H1 (cell line): ENCODE measurements around the gene SH3RF2. TPM values are rescaled to one million over a fixed set of nuclear protein-coding genes. Genes with fewer than 3 reads are reported as not detected.

Experiments
- CTCF ChIA-PET: fragments of 300-600 bp; sonication (Branson Sonifier 250); formaldehyde crosslinking; loops from one replicate; lab custom pipeline; 2021; ENCODE audit not compliant: partially characterized antibody; lab: Charles Lee
- POLR2A ChIA-PET: fragments of 300-600 bp; sonication (Branson Sonifier 250); formaldehyde crosslinking; loops from one replicate; lab custom pipeline; 2021; ENCODE audit warnings: inconsistent platforms; ENCODE audit not compliant: partially characterized antibody; lab: Charles Lee
- DNase-seq, 2 experiments: peaks; one replicate each; pipeline versions ENCODE4 v3.0.0 to v3.0.0-alpha.2; 2010 to 2022; ENCODE audit warnings: low spot score in 2 of 2, low read depth in 1 of 2, mixed read lengths in 1 of 2
- FAIRE-seq: peaks from 2 replicates; lab custom pipeline; 2011; peaks lifted over from hg19 to GRCh38; lab: Jason Lieb, UNC
- H2AFZ ChIP-seq: 2 replicates; pipeline ENCODE4 v1.8.1; 2012; ENCODE audit warnings: low read length, inconsistent platforms
- H2AK5ac ChIP-seq: 2 replicates; pipeline ENCODE4 v1.6.1; 2013; ENCODE audit warnings: low read depth, low read length
- H2BK120ac ChIP-seq: replicated peaks from 2 replicates; pipeline ENCODE3; 2013; ENCODE audit warnings: low read depth, low read length, inconsistent platforms
- H2BK12ac ChIP-seq: 2 replicates; pipeline ENCODE4 v1.6.1; 2013; ENCODE audit warnings: low read depth, low read length
- H2BK15ac ChIP-seq: 2 replicates; pipeline ENCODE4 v1.6.1; 2013; ENCODE audit warnings: low read length
- H2BK20ac ChIP-seq: 2 replicates; pipeline ENCODE4 v1.6.1; 2013; ENCODE audit warnings: low read length
- H2BK5ac ChIP-seq: 2 replicates; pipeline ENCODE4 v1.6.1; 2013; ENCODE audit warnings: low read depth, low read length
- H3K14ac ChIP-seq: 2 replicates; pipeline ENCODE4 v1.6.1; 2013; ENCODE audit warnings: inconsistent platforms; ENCODE audit not compliant: insufficient read length
- H3K18ac ChIP-seq: 2 replicates; pipeline ENCODE4 v1.6.1; 2013; ENCODE audit warnings: low read length; ENCODE audit errors: extremely low read depth
- H3K23ac ChIP-seq: 2 replicates; pipeline ENCODE4 v1.6.1; 2013; ENCODE audit warnings: inconsistent platforms; ENCODE audit not compliant: insufficient read length
- H3K23me2 ChIP-seq: 2 replicates; pipeline ENCODE4 v1.6.1; 2013; ENCODE audit warnings: low read depth, low read length
- H3K27ac ChIP-seq: 2 replicates; pipeline ENCODE4 v1.6.1; 2011; ENCODE audit warnings: low read depth, low read length, inconsistent platforms
- H3K27me3 ChIP-seq, 4 experiments: replicated peaks in 1 of 4; 1 replicate in 1 of 4; 2 replicates in 3 of 4; pipeline versions ENCODE4 v1.6.1 to v1.8.1; 2011 to 2013; ENCODE audit warnings: low read length in 3 of 4, mild to moderate bottlenecking in 3 of 4, inconsistent platforms in 2 of 4, mixed read lengths in 2 of 4, moderate library complexity in 1 of 4; ENCODE audit not compliant: control insufficient read depth in 3 of 4, insufficient read depth in 3 of 4; ENCODE audit errors: extremely low read depth in 1 of 4
- H3K36me3 ChIP-seq, 4 experiments: 2 replicates each; pipeline versions ENCODE4 v1.6.1 to v1.8.1; 2011 to 2013; ENCODE audit warnings: mild to moderate bottlenecking in 4 of 4, low read length in 3 of 4, moderate library complexity in 2 of 4, control low read depth in 1 of 4, inconsistent platforms in 1 of 4; ENCODE audit not compliant: insufficient read depth in 4 of 4, control insufficient read depth in 2 of 4
- H3K4ac ChIP-seq: replicated peaks from 2 replicates; pipeline ENCODE3; 2013; ENCODE audit warnings: low read length, low read depth, mixed read lengths, inconsistent platforms; ENCODE audit not compliant: insufficient read length
- H3K4me1 ChIP-seq, 4 experiments: replicated peaks in 1 of 4; 1 replicate in 1 of 4; 2 replicates in 3 of 4; pipeline versions ENCODE4 v1.6.1 to v1.8.1; 2011 to 2013; ENCODE audit warnings: low read length in 3 of 4, inconsistent platforms in 2 of 4, mixed read lengths in 1 of 4; ENCODE audit not compliant: insufficient read depth in 4 of 4, control insufficient read depth in 3 of 4
- H3K4me2 ChIP-seq, 2 experiments: 2 replicates each; pipeline versions ENCODE4 v1.6.1 to v1.8.1; 2011 to 2013; ENCODE audit warnings: low read depth in 2 of 2, low read length in 2 of 2, control low read depth in 1 of 2, inconsistent platforms in 1 of 2, mild to moderate bottlenecking in 1 of 2; ENCODE audit not compliant: insufficient read depth in 1 of 2
- H3K4me3 ChIP-seq, 4 experiments: fragments of 200-600, 300-600 bp in 1 of 4; sonication (generic), shearing (Covaris generic), sonication (Bioruptor Twin) in 1 of 4; 2 replicates each; pipeline versions ENCODE4 v1.5.1 to v1.8.1; 2011 to 2016; ENCODE audit warnings: low read length in 4 of 4, low read depth in 3 of 4, control low read depth in 2 of 4, inconsistent platforms in 2 of 4, mild to moderate bottlenecking in 2 of 4, mixed read lengths in 1 of 4, moderate library complexity in 1 of 4; ENCODE audit not compliant: insufficient read depth in 2 of 4; ENCODE audit errors: extremely low read depth in 1 of 4
- H3K56ac ChIP-seq: replicated peaks from 2 replicates; pipeline ENCODE3; 2013; ENCODE audit warnings: low read depth, mild to moderate bottlenecking, mixed read lengths, low read length, inconsistent platforms; ENCODE audit not compliant: insufficient read length
- H3K79me1 ChIP-seq: 2 replicates; pipeline ENCODE4 v1.6.1; 2013; ENCODE audit warnings: low read depth, low read length, control low read depth
- H3K79me2 ChIP-seq, 2 experiments: 2 replicates each; pipeline versions ENCODE4 v1.6.1 to v1.8.1; 2012 to 2013; ENCODE audit warnings: low read length in 2 of 2, mild to moderate bottlenecking in 2 of 2, inconsistent platforms in 1 of 2; ENCODE audit not compliant: insufficient read depth in 2 of 2, control insufficient read depth in 1 of 2
- H3K9ac ChIP-seq, 4 experiments: replicated peaks in 1 of 4; 1 replicate in 1 of 4; 2 replicates in 3 of 4; pipeline versions ENCODE4 v1.6.1 to v1.8.1; 2011 to 2013; ENCODE audit warnings: low read depth in 3 of 4, low read length in 3 of 4, control low read depth in 2 of 4, mild to moderate bottlenecking in 2 of 4, moderate library complexity in 2 of 4, inconsistent platforms in 1 of 4; ENCODE audit errors: extremely low read depth in 1 of 4
- H3K9me3 ChIP-seq, 2 experiments: 2 replicates each; pipeline versions ENCODE4 v1.6.1 to v1.8.1; 2012 to 2013; ENCODE audit warnings: mild to moderate bottlenecking in 2 of 2, moderate library complexity in 2 of 2, control low read depth in 1 of 2, inconsistent platforms in 1 of 2, low read depth in 1 of 2, low read length in 1 of 2, mixed read lengths in 1 of 2; ENCODE audit not compliant: insufficient read depth in 2 of 2
- H4K20me1 ChIP-seq, 2 experiments: replicated peaks in 1 of 2; 2 replicates each; pipeline versions ENCODE3 to v1.8.1; 2011 to 2013; ENCODE audit warnings: inconsistent platforms in 2 of 2, low read length in 2 of 2, mild to moderate bottlenecking in 1 of 2; ENCODE audit not compliant: insufficient read depth in 2 of 2, control insufficient read depth in 1 of 2
- H4K5ac ChIP-seq: 2 replicates; pipeline ENCODE4 v1.6.1; 2013; ENCODE audit warnings: low read length, low read depth, mixed read lengths, inconsistent platforms; ENCODE audit not compliant: insufficient read length
- H4K8ac ChIP-seq: 2 replicates; pipeline ENCODE4 v1.8.0; 2013; ENCODE audit warnings: mild to moderate bottlenecking, moderate library complexity, low read length, inconsistent platforms; ENCODE audit not compliant: insufficient read depth; ENCODE audit errors: extremely low read depth
- H4K91ac ChIP-seq: replicated peaks from 2 replicates; pipeline ENCODE3; 2013; ENCODE audit warnings: low read length, mixed read lengths, inconsistent platforms; ENCODE audit not compliant: insufficient read length
- BRCA1 ChIP-seq: IDR thresholded peaks from 2 replicates; pipeline ENCODE4 v1.6.1; 2012; ENCODE audit warnings: low read depth, low read length, improper control_type of control experiment
- EGR1 ChIP-seq: IDR thresholded peaks from 2 replicates; pipeline ENCODE4 v1.6.1; 2011; ENCODE audit warnings: low read depth, low read length, borderline replicate concordance
- EZH2 ChIP-seq: fragments of 200-600 bp; sonication (generic); IDR thresholded peaks from 2 replicates; pipeline ENCODE4 v1.7.1; 2012; ENCODE audit warnings: low read depth, mild to moderate bottlenecking, moderate library complexity, low read length, inconsistent platforms; ENCODE audit not compliant: severe bottlenecking
- HDAC6 ChIP-seq: IDR thresholded peaks from one replicate; pipeline ENCODE4 v1.7.1; 2012; ENCODE audit warnings: low read depth, mild to moderate bottlenecking, inconsistent platforms, low read length, moderate library complexity
- JUN ChIP-seq: IDR thresholded peaks from 2 replicates; pipeline ENCODE4 v1.6.1; 2011; ENCODE audit warnings: low read depth, mild to moderate bottlenecking, improper control_type of control experiment, low read length
- JUND ChIP-seq: IDR thresholded peaks from 2 replicates; pipeline ENCODE4 v1.6.1; 2011; ENCODE audit warnings: mild to moderate bottlenecking, improper control_type of control experiment, low read length
- KDM1A ChIP-seq: fragments of 200-600, 300-600 bp; sonication (generic); IDR thresholded peaks from 2 replicates; pipeline ENCODE4 v1.7.1; 2016; ENCODE audit warnings: mild to moderate bottlenecking, low read length, borderline replicate concordance
- SAP30 ChIP-seq: fragments of 300-600 bp; sonication (generic); IDR thresholded peaks from 2 replicates; pipeline ENCODE4 v1.7.1; 2012; ENCODE audit warnings: low read length, moderate library complexity, mild to moderate bottlenecking, inconsistent platforms; ENCODE audit not compliant: insufficient read depth, insufficient replicate concordance
- SIN3A ChIP-seq, 2 experiments: IDR thresholded peaks in 1 of 2; conservative IDR thresholded peaks in 1 of 2; 2 replicates each; pipeline ENCODE4 v1.6.1; 2011 to 2012; ENCODE audit warnings: low read length in 2 of 2, improper control_type of control experiment in 1 of 2, low read depth in 1 of 2, mild to moderate bottlenecking in 1 of 2
- USF2 ChIP-seq: IDR thresholded peaks from 2 replicates; pipeline ENCODE4 v1.6.1; 2011; ENCODE audit warnings: low read length, improper control_type of control experiment
- WGBS, 2 experiments: shearing (Covaris generic) in 1 of 2; methylation state at CpG; one replicate each; pipeline versions ENCODE4 v1.1.6 to v1.1.7; 2013 to 2015; ENCODE audit warnings: low lambda C conversion rate in 2 of 2, mixed read lengths in 2 of 2, inconsistent platforms in 1 of 2, low coverage in 1 of 2, missing lambda C conversion rate in 1 of 2; ENCODE audit not compliant: insufficient replicate concordance in 2 of 2, insufficient coverage in 1 of 2, insufficient read length in 1 of 2; ENCODE audit errors: extremely low coverage in 1 of 2, missing lambda C conversion rate in 1 of 2; 5-methylcytosine and 5-hydroxymethylcytosine counted together
- polyA plus RNA-seq, 7 experiments: library from polyadenylated mRNA; depleted of rRNA in 3 of 7; stranded (reverse) in 5 of 7; unstranded in 2 of 7; fragments of >200 nt in 5 of 7; fragments of 200-250 nt in 2 of 7; gene quantifications; 1 replicate in 5 of 7; 2 replicates in 1 of 7; 4 replicates in 1 of 7; pipeline versions ENCODE4 v1.2.1 to v1.2.3, GENCODE V29; 2011 to 2013; ENCODE audit warnings: missing spikeins in 2 of 7, mixed read lengths in 2 of 7
- total RNA-seq: library from RNA; stranded (reverse); fragmentation: NEBNext Ultra II Directional; extraction: Animal tissue kit (Norgen Biotek cat#: 25700); gene quantifications from 2 replicates; pipeline ENCODE4 v1.2.1, GENCODE V29; 2021

Gene SH3RF2
- total and polyA plus RNA-seq, 2 of the 8 experiments (the other 6 are each of a cell fraction or from before 2014, with no cell fraction given), result 0.80 to 0.95 TPM

GRCh38 chr5:145984072-145984471, 47.7 kb downstream of the SH3RF2 start:
- ChIA-PET POLR2A (interaction anchor here (0.6 kb wide), 1 partner anchor 74 kb away, joined by 3 read pairs; no protein-coding TSS in a partner anchor), CTCF (interaction anchor here (0.6 to 5.9 kb wide), 8 partner anchors 14 to 700 kb away, joined by 3 to 54 read pairs (median 4); no protein-coding TSS in a partner anchor)
- Histone ChIP-seq H3K14ac (no peak overlapping the region), H3K56ac (no peak overlapping the region), H2BK120ac (no peak overlapping the region), H2BK5ac (no peak overlapping the region), H3K23me2 (no peaks in the 10 kb centered on the region), H2AK5ac (no peak overlapping the region), H3K79me1 (no peaks in the 10 kb centered on the region), H4K8ac (no peak overlapping the region), H2AFZ (no peak overlapping the region), H4K5ac (no peak overlapping the region), H3K18ac (no peak overlapping the region), H3K79me2 (no peaks in the 10 kb centered on the region), H4K20me1 (no peaks in the 10 kb centered on the region), H3K23ac (no peak overlapping the region), H2BK12ac (no peak overlapping the region), H3K9me3 (no peaks in the 10 kb centered on the region), H3K27me3 (no peaks in the 10 kb centered on the region), H3K4me3 (no peak overlapping the region), H3K36me3 (no peaks in the 10 kb centered on the region), H3K4ac (no peak overlapping the region), H2BK20ac (no peak overlapping the region), H2BK15ac (no peak overlapping the region), H3K27ac (no peak overlapping the region), H3K4me1 (peaks cover 0 to 7% (median 3%) of the 10 kb centered on the region in 4 experiments; a peak in 2 of 7 replicates), H4K91ac (no peak overlapping the region), H3K4me2 (no peak overlapping the region), H3K9ac (no peak overlapping the region)
- 90% methylated on average over 2 of the region's 2 CpGs; no CpG with 5 or more reads in 1 of the 2 experiments for WGBS, 2 experiments
- DNase-seq (no peak), FAIRE-seq (no peak)
- TF ChIP-seq BRCA1 (no peak), EGR1 (no peak), KDM1A (no peak), EZH2 (no peak), JUND (no peak), USF2 (no peak), HDAC6 (no peak), SIN3A (conservative IDR thresholded peaks at IDR 0.05 in 1 of 2, IDR thresholded peaks at IDR 0.05 in 1 of 2; ENCODE audit: low read depth in 1 of 2, low read length in 2 of 2) (no peak), SAP30 (no peak), JUN (no peak)
